BE2C (cell line): ENCODE data around the gene GADD45G.

ENCODE experiments used
- DNase-seq: peaks from one replicate; pipeline ENCODE4 v3.0.0-alpha.2; 2020
- H3K27me3 ChIP-seq: fragments of 250-450 bp; sonication (Bioruptor Pico); 2 replicates; pipeline ENCODE4 v1.5.1; 2020; ENCODE audit warnings: mild to moderate bottlenecking
- H3K36me3 ChIP-seq: fragments of 250-450 bp; sonication (Bioruptor Pico); 2 replicates; pipeline ENCODE4 v1.5.1; 2020; ENCODE audit warnings: mild to moderate bottlenecking
- H3K4me1 ChIP-seq: fragments of 250-450 bp; sonication (Bioruptor Pico); 2 replicates; pipeline ENCODE4 v1.5.1; 2020
- H3K4me3 ChIP-seq: 2 replicates; pipeline ENCODE4 v1.5.1; 2011; ENCODE audit warnings: low read depth, low read length
- H3K9me3 ChIP-seq: fragments of 250-450 bp; sonication (Bioruptor Pico); 2 replicates; pipeline ENCODE4 v1.5.1; 2020
- TF ChIP-seq, protein P1 (sequence below): IDR thresholded peaks from 2 replicates; pipeline ENCODE4 v1.5.1; 2012; ENCODE audit warnings: mild to moderate bottlenecking, low read depth, low read length

Gene GADD45G

DNA sequence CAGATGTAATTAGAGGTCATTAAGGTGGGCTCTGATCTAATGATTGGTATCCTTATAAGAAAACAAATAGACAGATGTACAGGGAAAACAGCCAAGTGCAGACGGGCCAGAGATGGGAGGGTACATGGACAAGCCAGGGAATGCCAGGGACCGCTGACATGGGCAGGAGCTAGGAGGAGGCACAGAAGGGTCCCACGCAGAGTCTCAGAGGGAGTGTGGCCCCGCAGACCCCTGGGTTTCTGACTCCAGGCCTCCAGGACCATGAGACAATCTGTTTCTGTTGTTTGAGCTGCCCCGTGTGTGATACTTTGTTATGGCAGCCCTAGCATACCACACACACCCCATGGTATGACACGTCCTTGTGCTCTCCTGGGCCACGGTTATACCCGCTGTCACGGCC, 29.1 kb downstream of the GADD45G start:
- Histone ChIP-seq H3K4me1 (no peaks in the 10 kb centered on the region), H3K36me3 (no peaks in the 10 kb centered on the region), H3K9me3 (no peaks in the 10 kb centered on the region), H3K27me3 (no peaks in the 10 kb centered on the region), H3K4me3 (no peak overlapping the region)
- TF ChIP-seq, protein P1, sequence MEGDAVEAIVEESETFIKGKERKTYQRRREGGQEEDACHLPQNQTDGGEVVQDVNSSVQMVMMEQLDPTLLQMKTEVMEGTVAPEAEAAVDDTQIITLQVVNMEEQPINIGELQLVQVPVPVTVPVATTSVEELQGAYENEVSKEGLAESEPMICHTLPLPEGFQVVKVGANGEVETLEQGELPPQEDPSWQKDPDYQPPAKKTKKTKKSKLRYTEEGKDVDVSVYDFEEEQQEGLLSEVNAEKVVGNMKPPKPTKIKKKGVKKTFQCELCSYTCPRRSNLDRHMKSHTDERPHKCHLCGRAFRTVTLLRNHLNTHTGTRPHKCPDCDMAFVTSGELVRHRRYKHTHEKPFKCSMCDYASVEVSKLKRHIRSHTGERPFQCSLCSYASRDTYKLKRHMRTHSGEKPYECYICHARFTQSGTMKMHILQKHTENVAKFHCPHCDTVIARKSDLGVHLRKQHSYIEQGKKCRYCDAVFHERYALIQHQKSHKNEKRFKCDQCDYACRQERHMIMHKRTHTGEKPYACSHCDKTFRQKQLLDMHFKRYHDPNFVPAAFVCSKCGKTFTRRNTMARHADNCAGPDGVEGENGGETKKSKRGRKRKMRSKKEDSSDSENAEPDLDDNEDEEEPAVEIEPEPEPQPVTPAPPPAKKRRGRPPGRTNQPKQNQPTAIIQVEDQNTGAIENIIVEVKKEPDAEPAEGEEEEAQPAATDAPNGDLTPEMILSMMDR: no peak
- no peak for DNase-seq

DNA sequence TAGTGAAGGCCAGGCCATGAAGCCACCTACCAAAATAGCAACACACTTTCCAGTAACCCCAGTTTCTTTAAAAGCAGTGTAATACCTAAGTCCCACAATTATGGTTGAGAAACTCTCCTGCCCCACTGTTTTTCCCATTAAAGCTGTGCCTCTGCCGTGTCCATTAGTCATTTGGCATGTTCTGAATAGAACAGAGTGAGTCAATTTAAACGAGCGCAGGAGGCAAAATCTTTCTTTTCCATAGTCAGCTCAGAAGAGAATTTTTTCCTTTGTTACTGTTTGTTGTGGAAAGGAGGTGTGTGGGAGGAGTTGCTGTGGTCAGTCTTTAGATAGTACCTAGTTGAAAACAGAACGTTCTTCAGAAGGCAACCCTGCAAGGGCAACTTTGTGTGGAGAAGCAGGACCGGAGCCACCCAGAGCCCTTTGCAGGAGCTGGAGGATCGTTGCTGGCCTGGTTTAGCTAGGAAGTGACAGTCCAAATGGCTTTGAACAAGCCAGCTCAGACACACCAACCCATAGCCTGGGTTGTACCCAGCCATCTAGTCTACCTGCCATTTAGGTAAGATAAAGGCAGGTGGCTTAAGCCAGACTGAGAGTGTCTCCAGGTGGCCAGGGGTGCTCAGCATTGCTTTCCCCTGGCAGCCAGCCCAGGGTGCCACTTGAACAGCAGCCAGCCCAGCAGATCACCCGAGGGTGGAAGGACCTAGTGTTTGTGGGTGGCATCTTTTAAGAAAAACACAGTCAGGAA, 30.4 kb downstream of the GADD45G start:
- Histone ChIP-seq H3K9me3 (no peaks in the 10 kb centered on the region), H3K36me3 (no peaks in the 10 kb centered on the region), H3K4me1 (no peaks in the 10 kb centered on the region), H3K27me3 (no peaks in the 10 kb centered on the region), H3K4me3 (no peak overlapping the region)
- TF ChIP-seq, protein P1: no peak
- DNase-seq: no peak

GRCh38 chr9:89635816-89636215, 31.0 kb downstream of the GADD45G start:
- Histone ChIP-seq H3K27me3 (no peaks in the 10 kb centered on the region), H3K4me3 (no peak overlapping the region), H3K36me3 (no peaks in the 10 kb centered on the region), H3K4me1 (no peaks in the 10 kb centered on the region), H3K9me3 (no peaks in the 10 kb centered on the region)
- TF ChIP-seq, protein P1: no peak
- no peak for DNase-seq

DNA sequence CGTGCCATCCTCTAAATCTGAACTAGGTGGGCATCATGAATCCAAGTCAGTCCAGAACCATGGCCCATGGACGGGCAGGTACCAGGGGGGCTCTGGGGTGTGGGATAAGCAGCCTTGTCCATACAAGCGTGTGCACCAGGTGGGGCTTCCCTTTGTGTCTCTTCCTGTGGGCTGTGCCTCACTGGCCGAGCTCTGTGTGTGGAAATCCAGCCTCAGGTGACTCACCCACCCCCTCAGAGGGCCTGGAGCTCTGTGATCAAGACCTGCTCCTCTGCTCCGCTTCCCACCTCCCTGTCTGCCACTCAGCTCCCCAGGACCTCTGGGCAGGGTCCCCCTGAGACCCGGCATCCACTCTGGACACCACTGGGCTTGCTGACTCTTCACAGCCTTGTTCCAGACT, 33.0 kb downstream of the GADD45G start:
- no peaks in the 10 kb centered on the region for H3K36me3 ChIP-seq
- H3K27me3 ChIP-seq: no peaks in the 10 kb centered on the region
- no peaks in the 10 kb centered on the region for H3K9me3 ChIP-seq
- H3K4me1 ChIP-seq: no peaks in the 10 kb centered on the region
- TF ChIP-seq, protein P1: no peak
- H3K4me3 ChIP-seq: no peak overlapping the region
- DNase-seq: no peak

GRCh38 chr9:89638359-89638758, 33.5 kb downstream of the GADD45G start:
- no peaks in the 10 kb centered on the region for H3K27me3 ChIP-seq

DNA sequence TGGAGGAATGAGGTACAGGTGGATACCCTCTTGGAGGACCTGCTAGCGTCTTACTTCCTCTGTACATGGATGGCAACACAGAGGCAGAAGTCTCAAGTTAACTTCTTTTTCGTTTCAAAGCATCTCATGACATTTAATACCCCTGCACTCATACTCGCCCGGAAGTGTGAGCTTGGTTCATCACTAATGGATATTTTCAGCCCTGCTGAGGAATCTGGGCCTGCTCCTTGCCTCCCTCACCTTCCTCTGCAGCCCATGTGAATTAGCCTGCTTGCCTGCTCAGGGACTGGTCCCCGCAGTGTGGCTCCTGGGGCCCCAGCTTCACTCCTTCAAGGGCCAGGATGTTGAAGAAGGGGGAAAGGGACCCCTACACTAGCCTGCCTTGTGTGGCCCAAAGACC, 34.1 kb downstream of the GADD45G start:
- H3K9me3 ChIP-seq: no peaks in the 10 kb centered on the region
- TF ChIP-seq, protein P1: no peak
- no peak overlapping the region for H3K4me3 ChIP-seq

More at GRCh38 chr9:89638359-89638758, 33.5 kb downstream of the GADD45G start:
- H3K4me3 ChIP-seq: no peak overlapping the region
- no peaks in the 10 kb centered on the region for H3K9me3 ChIP-seq
- TF ChIP-seq, protein P1: no peak
- H3K36me3 ChIP-seq: no peaks in the 10 kb centered on the region
- DNase-seq: no peak
- H3K4me1 ChIP-seq: no peaks in the 10 kb centered on the region

More for the DNA sequence above, 34.1 kb downstream of the GADD45G start:
- Histone ChIP-seq H3K36me3 (no peaks in the 10 kb centered on the region), H3K27me3 (no peaks in the 10 kb centered on the region), H3K4me1 (no peaks in the 10 kb centered on the region)
- DNase-seq: no peak
